OCI-LY1 (cell line): Measurements from ENCODE around the gene SLC19A2.

Experiments
- CTCF ChIP-seq: fragments of 200-600 bp; sonication (generic), shearing (Covaris generic); IDR thresholded peaks from 2 replicates; pipeline ENCODE4 v1.5.1; 2017; ENCODE audit warnings: mild to moderate bottlenecking, antibody characterized with exemption, low read length, moderate library complexity, mixed read lengths
- EZH2 ChIP-seq: fragments of 200-600 bp; sonication (generic), shearing (Covaris generic); IDR thresholded peaks from 2 replicates; pipeline ENCODE4 v1.8.0; 2017; ENCODE audit warnings: borderline replicate concordance, mixed run types, mild to moderate bottlenecking, antibody characterized with exemption, low read length, moderate library complexity, mixed read lengths

GRCh38 chr1:169472738-169473137, 13.0 kb downstream of the SLC19A2 start:
- no peak for TF ChIP-seq EZH2
- TF ChIP-seq CTCF: no peak
